Brain microvascular endothelial cell (primary cell): ENCODE measurements around the gene CEP43.
A peak's percentile ranks its signal among the peaks of the same experiment; 100 is the strongest.

ENCODE experiments used
- DNase-seq: peaks from one replicate; pipeline ENCODE4 v3.0.0-alpha.2; 2020
- H3K27ac ChIP-seq: fragments of 250-450 bp; sonication (Bioruptor Pico); 2 replicates; pipeline ENCODE4 v1.5.1; 2020; ENCODE audit warnings: mild to moderate bottlenecking, moderate library complexity
- H3K27me3 ChIP-seq: fragments of 250-450 bp; sonication (Bioruptor Pico); replicated peaks from 2 replicates; pipeline ENCODE4 v1.5.1; 2020; ENCODE audit warnings: mild to moderate bottlenecking
- H3K36me3 ChIP-seq: fragments of 250-450 bp; sonication (Bioruptor Pico); replicated peaks from 2 replicates; pipeline ENCODE4 v1.5.1; 2020; ENCODE audit warnings: mild to moderate bottlenecking
- H3K4me3 ChIP-seq: 2 replicates; pipeline ENCODE4 v1.5.1; 2011; ENCODE audit warnings: low read depth, mild to moderate bottlenecking, control low read depth, low read length, moderate library complexity
- CTCF ChIP-seq: IDR thresholded peaks from 2 replicates; pipeline ENCODE4 v1.5.1; 2011; ENCODE audit warnings: low read depth, mild to moderate bottlenecking, moderate library complexity, low read length, control low read depth, inconsistent platforms; ENCODE audit errors: missing control alignments
- in situ Hi-C: cut with HindIII; loops from 2 replicates; pipeline ENCODE4 v1.10.0; 2017; ENCODE audit warnings: low sequenced_read_pairs, low pct_ligation_motif_present

The CEP43 gene

GRCh38 chr6:166998256-166999144 is 697 bp upstream of the CEP43 start:
- Histone ChIP-seq H3K27me3 (no peaks in the 10 kb centered on the region), H3K27ac (peak overlapping the region; percentile 47), H3K4me3 (peak overlapping the region; percentile 80), H3K36me3 (no peaks in the 10 kb centered on the region)
- TF ChIP-seq CTCF: no peak
- peak; percentile 18 for DNase-seq
- in situ Hi-C loops: no loop called here

- Histone ChIP-seq H3K4me3 (peak overlapping the region; percentile 70), H3K27me3 (no peaks in the 10 kb centered on the region), H3K27ac (no peak overlapping the region), H3K36me3 (no peaks in the 10 kb centered on the region)
- no peak for DNase-seq
- TF ChIP-seq CTCF: no peak
- in situ Hi-C loops: no loop called here
These were observed 672 bp downstream of the CEP43 start for GRCh38 chr6:166999884-167000253.

- H3K4me3 ChIP-seq: no peak overlapping the region
- H3K36me3 ChIP-seq: no peaks in the 10 kb centered on the region
- TF ChIP-seq CTCF: no peak
- in situ Hi-C loops: no loop called here
- no peaks in the 10 kb centered on the region for H3K27me3 ChIP-seq
- DNase-seq: no peak
- no peak overlapping the region for H3K27ac ChIP-seq
These were observed 1.6 kb downstream of the CEP43 start for GRCh38 chr6:167000759-167001158.

- peaks cover 10% of the 10 kb centered on the region for H3K36me3 ChIP-seq
- no peak overlapping the region for H3K27ac ChIP-seq
- H3K27me3 ChIP-seq: no peaks in the 10 kb centered on the region
- no peak for DNase-seq
- in situ Hi-C loops: no loop called here
- TF ChIP-seq CTCF: no peak
- no peak overlapping the region for H3K4me3 ChIP-seq
These were observed 6.4 kb downstream of the CEP43 start for GRCh38 chr6:167005350-167006159.

GRCh38 chr6:167007985-167008384 is 8.8 kb downstream of the CEP43 start:
- peaks cover 21% of the 10 kb centered on the region for H3K36me3 ChIP-seq
- H3K27me3 ChIP-seq: no peaks in the 10 kb centered on the region
- H3K27ac ChIP-seq: no peak overlapping the region
- in situ Hi-C loops: no loop called here
- DNase-seq: no peak
- no peak for TF ChIP-seq CTCF
- no peak overlapping the region for H3K4me3 ChIP-seq
